ENCODE measurements around the gene FERMT1. TPM values are rescaled to one million over a fixed set of nuclear protein-coding genes. Genes with fewer than 3 reads are reported as not detected.

The FERMT1 gene
- total and polyA plus RNA-seq, 2 donors (not counting 1 experiment from before 2014, with no cell fraction given) = not detected

DNA sequence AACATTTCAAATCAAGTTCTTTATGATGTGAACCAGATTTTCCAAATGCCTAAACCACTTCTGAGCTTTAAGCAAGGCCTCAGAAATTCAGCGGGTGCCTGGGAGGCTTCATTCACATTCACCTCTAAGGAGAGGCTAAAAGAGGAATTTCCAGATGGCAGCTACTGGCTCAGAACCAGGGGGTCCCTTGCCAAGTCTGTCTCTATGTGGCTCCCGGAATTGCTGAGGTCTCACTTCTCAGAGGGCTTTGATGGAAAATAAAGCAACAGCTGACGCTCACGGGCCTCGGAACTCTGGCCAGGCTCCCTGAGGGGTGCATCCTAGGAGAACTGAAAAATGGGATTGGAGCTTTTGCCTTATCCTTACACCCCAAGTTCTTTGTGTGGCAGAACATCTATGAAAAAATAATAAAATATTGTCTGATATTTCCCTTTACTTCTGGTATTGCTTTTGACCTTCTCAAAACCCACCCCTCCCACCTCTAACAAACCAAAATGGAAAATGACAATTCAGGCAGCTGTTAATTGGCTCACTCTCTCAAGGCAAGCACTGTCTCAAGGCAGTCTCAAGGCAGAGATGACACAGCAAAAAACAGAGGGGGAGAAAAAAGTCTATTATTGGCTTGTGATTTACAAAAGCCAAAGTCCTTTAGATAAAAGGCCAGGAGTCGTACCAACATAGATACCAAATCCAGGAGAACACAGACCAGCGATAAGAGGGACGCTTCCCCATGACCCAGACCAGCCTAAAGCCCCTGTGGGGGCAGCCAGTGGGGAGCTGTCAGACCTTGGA, 47.2 kb downstream of the FERMT1 start:
- Mint-ChIP-seq H3K9me3 (ENCODE audit: insufficient read depth) (no peaks in the 10 kb centered on the region), H3K4me1 (no peaks in the 10 kb centered on the region), H3K27me3 (peaks cover 4% of the 10 kb centered on the region), H3K4me3 (no peak overlapping the region), H3K27ac (no peak overlapping the region)
- intact Hi-C loops (cut with micrococcal nuclease) = no loop called here
- H3K9me3 ChIP-seq (ENCODE audit: control extremely low read depth in 1 of 3, control insufficient read depth in 2 of 3, insufficient read depth in 1 of 3, low read length in 2 of 3) = no peaks in the 10 kb centered on the region
- no peak overlapping the region for H3K27ac ChIP-seq (ENCODE audit: low read length in 2 of 2)
- no peak overlapping the region for H2AFZ ChIP-seq (ENCODE audit: insufficient read depth, low read depth, low read length, poor library complexity, severe bottlenecking)
- no peaks in the 10 kb centered on the region for H4K20me1 ChIP-seq (ENCODE audit: control insufficient read depth, insufficient read depth, low read length, poor library complexity, severe bottlenecking)
- no peak for TF ChIP-seq EZH2 (IDR thresholded peaks at IDR 0.05; ENCODE audit: borderline replicate concordance, insufficient read depth, low read depth, low read length, poor library complexity, severe bottlenecking)
- TF ChIP-seq, protein P1, sequence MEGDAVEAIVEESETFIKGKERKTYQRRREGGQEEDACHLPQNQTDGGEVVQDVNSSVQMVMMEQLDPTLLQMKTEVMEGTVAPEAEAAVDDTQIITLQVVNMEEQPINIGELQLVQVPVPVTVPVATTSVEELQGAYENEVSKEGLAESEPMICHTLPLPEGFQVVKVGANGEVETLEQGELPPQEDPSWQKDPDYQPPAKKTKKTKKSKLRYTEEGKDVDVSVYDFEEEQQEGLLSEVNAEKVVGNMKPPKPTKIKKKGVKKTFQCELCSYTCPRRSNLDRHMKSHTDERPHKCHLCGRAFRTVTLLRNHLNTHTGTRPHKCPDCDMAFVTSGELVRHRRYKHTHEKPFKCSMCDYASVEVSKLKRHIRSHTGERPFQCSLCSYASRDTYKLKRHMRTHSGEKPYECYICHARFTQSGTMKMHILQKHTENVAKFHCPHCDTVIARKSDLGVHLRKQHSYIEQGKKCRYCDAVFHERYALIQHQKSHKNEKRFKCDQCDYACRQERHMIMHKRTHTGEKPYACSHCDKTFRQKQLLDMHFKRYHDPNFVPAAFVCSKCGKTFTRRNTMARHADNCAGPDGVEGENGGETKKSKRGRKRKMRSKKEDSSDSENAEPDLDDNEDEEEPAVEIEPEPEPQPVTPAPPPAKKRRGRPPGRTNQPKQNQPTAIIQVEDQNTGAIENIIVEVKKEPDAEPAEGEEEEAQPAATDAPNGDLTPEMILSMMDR (IDR thresholded peaks at IDR 0.05) = no peak
- ChIA-PET POLR2A (no interaction called here), CTCF (interaction anchor here (1.1 to 8.3 kb wide), 4 partner anchors 12 to 547 kb away, joined by 3 to 148 read pairs (median 4); no protein-coding TSS in a partner anchor)
- ATAC-seq (ENCODE audit: low read depth) = no peak
- no peaks in the 10 kb centered on the region for H3K36me3 ChIP-seq (replicated peaks in 1 of 2; ENCODE audit: control extremely low read depth in 1 of 2, control insufficient read depth in 1 of 2, extremely low read depth in 1 of 2, insufficient read depth in 2 of 2, low read length in 1 of 2)
- no peak for DNase-seq
- WGBS (ENCODE audit: insufficient coverage) = 100% methylated on average over 4 of the region's 8 CpGs
- peaks cover 0 to 5% (median 2%) of the 10 kb centered on the region in 4 experiments for H3K27me3 ChIP-seq (replicated peaks in 1 of 4; ENCODE audit: control extremely low read depth in 1 of 4, control insufficient read depth in 3 of 4, insufficient read depth in 4 of 4, low read length in 3 of 4)
- no peak overlapping the region for H3K4me2 ChIP-seq (replicated peaks; ENCODE audit: low read depth, low read length, poor library complexity, severe bottlenecking)
- no peak overlapping the region for H3K4me3 ChIP-seq (ENCODE audit: control extremely low read depth in 1 of 5, extremely low read depth in 1 of 5, insufficient read depth in 1 of 5, low read depth in 2 of 5, low read length in 4 of 5)
- H3K79me2 ChIP-seq (ENCODE audit: control insufficient read depth, insufficient read depth, low read length) = no peaks in the 10 kb centered on the region
- H3K4me1 ChIP-seq (ENCODE audit: control insufficient read depth in 2 of 2, insufficient read depth in 2 of 2, low read length in 2 of 2) = no peaks in the 10 kb centered on the region
- H3K9ac ChIP-seq (ENCODE audit: low read length) = no peak overlapping the region

DNA sequence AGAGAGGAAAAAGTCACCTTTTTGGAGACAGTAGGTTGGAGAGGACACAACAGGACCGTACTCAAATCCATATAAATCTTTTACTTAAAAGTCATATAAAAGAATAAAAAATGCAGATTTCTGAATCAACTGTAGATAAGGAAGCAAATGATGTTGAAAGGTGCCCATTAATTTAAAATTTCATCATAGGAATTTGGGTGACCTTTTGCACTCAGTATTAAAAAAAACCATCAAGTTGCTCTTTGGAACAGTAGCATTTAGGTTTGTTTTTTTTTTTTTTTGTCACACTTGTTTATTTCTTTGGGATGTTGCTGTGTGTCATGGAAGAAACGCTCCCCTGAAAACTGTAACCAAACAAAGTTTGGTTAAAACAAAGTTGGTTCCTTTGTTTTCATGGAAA, 48.0 kb downstream of the FERMT1 start:
- no peak overlapping the region for H3K9ac ChIP-seq (ENCODE audit: low read length)
- no peaks in the 10 kb centered on the region for H3K4me1 ChIP-seq (ENCODE audit: control insufficient read depth in 2 of 2, insufficient read depth in 2 of 2, low read length in 2 of 2)
- H3K4me3 Mint-ChIP-seq = no peak overlapping the region
- peaks cover 2% of the 10 kb centered on the region for H3K27me3 Mint-ChIP-seq
- DNase-seq = no peak
- CTCF ChIA-PET = interaction anchor here (0.5 to 8.3 kb wide), 5 partner anchors 10 to 546 kb away, joined by 3 to 148 read pairs (median 3); no protein-coding TSS in a partner anchor
- ATAC-seq (ENCODE audit: low read depth) = no peak
- no peak overlapping the region for H3K27ac Mint-ChIP-seq
- no CpG with 5 or more reads among the region's 2 CpGs for WGBS (ENCODE audit: insufficient coverage)
- no peak overlapping the region for H3K4me3 ChIP-seq (ENCODE audit: control extremely low read depth in 1 of 5, extremely low read depth in 1 of 5, insufficient read depth in 1 of 5, low read depth in 2 of 5, low read length in 4 of 5)
- H3K79me2 ChIP-seq (ENCODE audit: control insufficient read depth, insufficient read depth, low read length) = no peaks in the 10 kb centered on the region
- no peaks in the 10 kb centered on the region for H3K9me3 ChIP-seq (ENCODE audit: control extremely low read depth in 1 of 3, control insufficient read depth in 2 of 3, insufficient read depth in 1 of 3, low read length in 2 of 3)
- H3K27me3 ChIP-seq (replicated peaks in 1 of 4; ENCODE audit: control extremely low read depth in 1 of 4, control insufficient read depth in 3 of 4, insufficient read depth in 4 of 4, low read length in 3 of 4) = peaks cover 0 to 5% (median 2%) of the 10 kb centered on the region in 4 experiments
- no peak overlapping the region for H3K27ac ChIP-seq (ENCODE audit: low read length in 2 of 2)
- no peaks in the 10 kb centered on the region for H3K4me1 Mint-ChIP-seq
- POLR2A ChIA-PET = no interaction called here
- no peak overlapping the region for H3K4me2 ChIP-seq (replicated peaks; ENCODE audit: low read depth, low read length, poor library complexity, severe bottlenecking)
- H2AFZ ChIP-seq (ENCODE audit: insufficient read depth, low read depth, low read length, poor library complexity, severe bottlenecking) = no peak overlapping the region
- H3K9me3 Mint-ChIP-seq (ENCODE audit: insufficient read depth) = no peaks in the 10 kb centered on the region
- H3K36me3 ChIP-seq (replicated peaks in 1 of 2; ENCODE audit: control extremely low read depth in 1 of 2, control insufficient read depth in 1 of 2, extremely low read depth in 1 of 2, insufficient read depth in 2 of 2, low read length in 1 of 2) = no peaks in the 10 kb centered on the region
- no peak for TF ChIP-seq EZH2 (IDR thresholded peaks at IDR 0.05; ENCODE audit: borderline replicate concordance, insufficient read depth, low read depth, low read length, poor library complexity, severe bottlenecking)
- TF ChIP-seq, protein P1 (IDR thresholded peaks at IDR 0.05) = no peak
- no peaks in the 10 kb centered on the region for H4K20me1 ChIP-seq (ENCODE audit: control insufficient read depth, insufficient read depth, low read length, poor library complexity, severe bottlenecking)
- intact Hi-C loops (cut with micrococcal nuclease) = no loop called here

Data from B cell (primary cell).